ENCODE results near the gene EMC10.
"Not testable (repeated sequence)": the region's sequence is repeated elsewhere in the genome, so short reads cannot be mapped to it uniquely, and the experiment has no call there.

Gene EMC10

DNA sequence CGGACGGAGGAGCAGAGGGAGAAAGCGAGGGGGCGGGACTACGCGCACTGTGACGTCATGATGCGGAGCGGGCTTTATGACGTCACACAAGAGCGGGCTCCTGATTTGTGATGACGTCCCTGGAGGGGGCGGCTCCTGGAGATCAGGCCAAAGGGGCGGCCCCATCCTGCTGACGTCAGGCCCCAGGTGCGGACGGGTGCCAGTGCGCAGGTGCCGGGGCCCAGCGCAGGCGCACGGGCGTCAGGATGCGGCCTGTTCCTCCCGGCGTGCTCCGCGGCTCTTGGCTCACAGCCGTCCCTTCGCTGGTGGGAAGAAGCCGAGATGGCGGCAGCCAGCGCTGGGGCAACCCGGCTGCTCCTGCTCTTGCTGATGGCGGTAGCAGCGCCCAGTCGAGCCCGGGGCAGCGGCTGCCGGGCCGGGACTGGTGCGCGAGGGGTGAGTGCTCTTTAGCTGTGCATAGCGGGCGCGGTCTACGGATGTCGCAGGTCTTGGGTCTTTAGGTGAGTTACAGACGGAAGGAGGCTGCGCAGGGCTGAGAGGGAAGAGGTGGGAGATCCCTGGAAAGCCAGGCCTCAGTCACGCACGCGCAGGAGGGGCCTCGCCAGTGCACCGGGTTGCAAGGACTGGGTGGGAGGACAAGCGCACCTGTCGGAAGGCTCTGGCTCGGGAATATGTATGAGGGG is at the start of gene EMC10, which contains the start of gene GARIN5A:
TSS of gene EMC10 (plus strand) at position 284 of the 683 bp plus-strand sequence. CDS start at position 322, 38 bp downstream.
TSS of gene GARIN5A (minus strand) at position 625 of the 683 bp plus-strand sequence. CDS start at position 165, 460 bp downstream.
- DNase-seq, result peak; percentile 78

DNA sequence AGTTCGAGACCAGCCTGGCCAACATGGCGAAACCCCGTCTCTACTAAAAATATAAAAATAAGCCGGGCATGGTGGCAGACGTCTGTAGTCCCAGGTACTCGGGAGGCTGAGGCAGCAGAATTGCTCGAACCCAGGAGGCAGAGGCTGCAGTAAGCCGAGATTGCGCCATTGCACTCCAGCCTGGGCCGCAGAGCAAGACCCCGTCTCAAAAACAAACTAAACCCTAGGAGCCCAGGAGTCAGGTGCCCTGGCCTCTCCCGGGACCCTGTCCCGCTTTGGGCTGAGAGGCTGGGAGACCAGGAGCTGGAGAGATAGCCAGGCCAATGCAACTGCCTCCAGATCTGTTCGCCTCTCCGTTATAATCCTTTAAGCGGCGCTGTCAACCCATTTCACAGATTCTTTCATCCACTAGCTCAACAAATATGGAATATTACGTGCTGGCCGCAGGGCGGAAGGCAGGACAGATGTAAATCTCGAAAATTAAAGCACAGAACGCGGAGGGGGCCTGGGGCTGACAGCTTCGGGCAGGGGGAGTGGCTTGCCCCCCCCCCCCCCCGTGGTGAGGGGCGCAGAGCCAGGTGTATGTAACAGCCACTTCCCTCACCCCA is 48.9 kb upstream of the EMC10 start:
- DNase-seq, result no peak

DNA sequence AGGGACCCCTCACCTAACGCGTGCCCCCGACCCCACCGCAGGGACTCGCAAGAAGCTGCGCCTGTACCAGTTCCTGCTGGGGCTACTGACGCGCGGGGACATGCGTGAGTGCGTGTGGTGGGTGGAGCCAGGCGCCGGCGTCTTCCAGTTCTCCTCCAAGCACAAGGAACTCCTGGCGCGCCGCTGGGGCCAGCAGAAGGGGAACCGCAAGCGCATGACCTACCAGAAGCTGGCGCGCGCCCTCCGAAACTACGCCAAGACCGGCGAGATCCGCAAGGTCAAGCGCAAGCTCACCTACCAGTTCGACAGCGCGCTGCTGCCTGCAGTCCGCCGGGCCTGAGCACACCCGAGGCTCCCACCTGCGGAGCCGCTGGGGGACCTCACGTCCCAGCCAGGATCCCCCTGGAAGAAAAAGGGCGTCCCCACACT is 48.3 kb upstream of the EMC10 start:
- DNase-seq, result no peak

DNA sequence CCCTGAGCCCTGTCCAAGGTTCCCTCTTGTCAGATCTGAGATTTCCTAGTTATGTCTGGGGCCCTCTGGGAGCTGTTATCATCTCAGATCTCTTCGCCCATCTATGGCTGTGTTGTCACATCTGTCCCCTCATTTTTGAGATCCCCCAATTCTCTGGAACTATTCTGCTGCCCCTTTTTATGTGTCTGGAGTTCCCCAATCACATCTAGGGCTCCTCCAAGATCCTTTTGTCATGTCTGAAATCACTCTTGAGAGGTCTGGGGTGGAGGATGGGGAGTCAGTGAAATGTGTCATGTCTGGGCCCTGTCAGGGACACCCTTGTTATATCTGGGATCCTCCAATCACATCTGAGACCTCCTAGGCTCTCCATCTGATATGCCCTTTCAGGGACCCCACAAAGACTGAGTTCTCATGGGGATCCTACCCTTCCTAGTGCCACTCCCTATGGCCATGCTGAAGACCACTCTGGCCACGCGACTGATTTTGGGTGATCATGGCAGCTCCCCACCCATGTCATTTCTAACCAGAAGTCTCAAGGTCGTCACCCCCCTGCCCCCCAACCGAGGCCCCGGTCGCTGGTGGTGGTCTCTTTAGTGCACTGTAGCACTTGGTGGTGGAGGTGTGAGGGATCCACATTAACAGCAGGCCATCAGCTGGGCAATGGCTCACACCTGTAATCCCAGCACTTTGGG is 47.4 kb upstream of the EMC10 start:
- DNase-seq, result no peak

DNA sequence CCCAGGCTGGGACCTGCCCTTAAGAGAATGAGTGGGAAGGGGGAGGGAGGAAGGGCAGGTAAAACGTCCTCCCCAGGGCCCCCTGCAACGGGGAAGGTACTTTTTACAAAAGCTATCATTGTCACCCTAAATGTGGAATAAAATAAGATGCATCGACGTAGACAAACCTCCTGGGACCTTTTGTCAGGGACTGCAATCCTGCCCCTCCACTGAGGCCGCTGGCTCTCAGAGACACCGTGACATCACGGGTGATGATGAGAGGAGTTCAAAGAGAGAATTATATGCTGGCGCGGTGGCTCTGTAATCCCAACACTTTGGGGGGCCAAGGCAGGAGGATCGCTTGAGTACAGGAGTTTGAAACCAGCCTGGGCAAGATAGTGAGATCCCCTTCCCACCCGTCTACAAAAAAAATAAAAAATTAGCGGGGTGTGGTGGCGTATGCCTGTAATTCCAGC is 45.4 kb upstream of the EMC10 start:
- no peak for DNase-seq

DNA sequence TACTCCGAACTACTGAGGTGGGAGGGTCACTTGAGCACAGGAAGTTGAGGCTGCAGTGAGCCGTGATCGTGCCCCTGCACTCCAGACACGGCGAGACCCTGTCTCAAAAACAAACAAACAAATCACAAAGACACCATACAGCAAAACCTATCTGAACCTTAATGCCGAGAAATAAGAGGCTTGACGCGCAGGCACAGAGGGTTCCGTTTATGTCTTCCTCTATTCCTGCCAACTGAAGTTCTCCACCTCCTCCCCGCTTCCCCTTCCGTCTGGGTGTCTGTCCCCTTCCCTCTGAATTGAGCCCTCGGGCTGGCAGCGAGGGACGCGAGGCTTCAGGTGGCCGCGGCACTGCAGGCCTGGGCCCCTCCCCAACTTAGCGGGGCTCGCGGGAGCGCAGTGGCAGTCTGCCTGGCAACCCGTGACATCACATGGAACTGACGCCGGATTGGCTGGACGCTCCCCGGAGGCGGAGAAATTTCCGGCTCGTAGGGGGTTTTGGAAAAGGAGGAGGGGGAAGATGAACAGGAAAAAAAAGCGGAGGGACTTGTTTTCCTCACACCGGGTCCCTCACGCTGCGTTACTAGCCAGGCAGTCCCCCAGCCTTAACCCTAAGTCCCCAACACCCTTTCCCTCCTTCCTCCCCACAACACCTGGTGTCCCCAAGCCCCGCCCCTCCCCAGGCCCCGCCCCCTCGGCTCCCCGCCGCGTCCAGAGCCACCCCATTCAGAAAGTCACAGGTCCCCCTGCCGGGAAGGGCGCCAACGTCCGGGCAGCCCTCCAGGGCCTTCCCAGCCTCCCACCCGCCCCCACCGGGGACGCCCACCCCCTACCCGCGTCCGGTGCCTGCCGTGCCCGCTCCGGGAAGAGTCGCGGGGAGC is 44.7 kb upstream of the EMC10 start:
- DNase-seq, result no peak

DNA sequence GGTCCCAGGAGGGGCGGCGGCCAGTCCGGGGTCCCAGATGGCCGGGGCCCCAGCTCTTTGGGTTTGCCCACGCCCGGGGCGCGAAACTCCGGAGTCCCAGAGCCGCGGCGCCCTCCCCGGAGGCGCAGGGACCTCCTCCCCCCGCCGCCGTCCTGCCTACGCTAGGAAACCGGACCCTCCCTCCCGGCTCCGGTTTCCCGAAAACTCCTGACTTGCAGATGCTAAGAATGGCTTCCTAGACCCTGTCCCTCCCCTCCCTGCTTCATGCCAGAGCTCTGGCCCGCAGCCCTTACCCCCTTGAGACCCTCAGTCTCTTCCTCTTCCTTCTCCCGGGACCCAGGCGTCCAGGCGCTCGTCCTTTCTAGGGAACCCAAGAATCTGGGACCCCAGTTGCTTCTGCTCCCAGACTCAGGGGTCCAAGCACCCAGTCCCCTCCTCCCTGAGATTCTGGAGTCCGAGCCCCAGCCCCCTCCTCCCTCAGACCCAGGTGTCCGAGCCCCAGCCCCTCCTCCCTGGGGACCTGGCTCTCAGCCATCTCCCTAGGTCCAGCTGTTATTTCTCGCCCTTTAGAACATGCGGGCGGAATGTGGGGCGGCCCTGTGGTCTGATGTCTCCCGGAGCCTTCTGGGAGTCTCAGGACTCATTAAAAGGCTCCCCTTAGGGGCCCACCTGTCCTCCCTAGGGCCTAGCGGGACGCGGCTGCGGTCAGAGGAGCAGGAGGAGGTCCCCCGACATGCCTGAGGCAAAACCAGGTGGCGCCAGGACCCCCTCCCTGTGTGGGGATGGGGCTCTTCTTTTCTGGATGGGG is 43.9 kb upstream of the EMC10 start, which contains the start of gene MYBPC2:
TSS of gene MYBPC2 (plus strand) at position 672 of the 808 bp plus-strand sequence. CDS start at position 734, 62 bp downstream.
- no peak for DNase-seq

DNA sequence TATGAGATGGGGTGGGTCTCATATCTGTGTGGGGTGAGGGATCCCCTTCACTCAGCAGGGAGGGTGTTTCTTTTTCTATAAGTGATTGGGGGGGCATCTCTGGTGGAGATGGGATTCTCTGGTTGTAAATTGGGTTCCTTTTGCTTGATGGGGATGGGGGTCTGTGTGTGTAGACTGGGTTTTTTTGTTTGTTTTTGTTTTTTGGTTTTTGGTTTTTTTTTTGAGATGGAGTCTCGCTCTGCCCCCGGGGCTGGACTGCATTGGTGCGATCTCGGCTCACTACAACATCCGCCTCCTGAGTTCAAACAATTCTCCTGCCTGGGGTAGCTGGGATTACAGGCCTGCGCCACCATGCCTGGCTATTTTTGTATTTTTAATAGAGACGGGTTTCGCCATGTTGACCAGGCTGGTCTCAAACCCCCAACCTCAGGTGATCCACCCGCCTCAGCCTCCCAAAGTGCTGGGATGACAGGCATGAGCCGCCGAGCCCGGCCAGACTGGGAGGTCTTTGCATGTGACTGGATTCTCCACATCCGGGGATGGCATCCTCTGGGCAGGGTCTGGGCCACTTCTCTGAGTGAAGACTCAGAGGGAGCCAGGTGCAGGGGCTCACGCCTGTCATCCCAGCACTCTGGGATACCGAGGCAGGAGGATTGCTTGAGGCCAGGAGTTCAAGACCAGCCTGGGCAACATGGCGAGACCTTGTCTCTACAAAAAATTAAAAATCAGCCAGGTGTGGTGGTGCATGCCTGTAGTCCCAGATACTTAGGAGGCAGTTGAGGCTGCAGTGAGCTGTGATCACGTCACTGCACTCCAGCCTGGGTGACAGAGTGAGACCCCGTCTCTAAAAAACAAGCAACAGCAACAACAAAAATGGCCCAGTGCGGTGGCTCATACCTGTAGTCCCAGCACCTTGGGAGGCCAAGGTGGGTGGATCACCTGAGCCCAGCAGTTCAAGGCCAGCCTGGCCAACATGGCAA is 42.8 kb upstream of the EMC10 start:
- no peak for DNase-seq

DNA sequence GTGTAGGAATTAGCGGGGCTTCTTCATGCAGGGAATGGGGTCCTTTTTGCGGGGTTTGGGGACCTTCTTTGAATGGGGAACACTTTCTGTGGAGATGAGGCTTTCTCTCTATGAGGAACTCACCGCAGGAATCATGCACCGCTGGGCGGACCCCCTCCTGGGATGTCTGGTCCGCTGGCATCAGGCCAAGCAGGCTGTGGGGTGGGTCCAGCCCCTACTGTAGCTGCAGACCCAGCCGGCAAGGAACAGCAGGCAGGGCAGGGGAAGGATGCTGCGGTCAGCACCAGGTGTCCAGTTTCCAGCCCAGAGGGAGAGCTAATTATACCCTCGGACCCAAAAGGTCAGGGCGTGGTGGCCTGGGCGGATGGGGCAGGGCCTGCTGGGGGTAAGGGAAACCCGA is 41.8 kb upstream of the EMC10 start:
- no peak for DNase-seq

DNA sequence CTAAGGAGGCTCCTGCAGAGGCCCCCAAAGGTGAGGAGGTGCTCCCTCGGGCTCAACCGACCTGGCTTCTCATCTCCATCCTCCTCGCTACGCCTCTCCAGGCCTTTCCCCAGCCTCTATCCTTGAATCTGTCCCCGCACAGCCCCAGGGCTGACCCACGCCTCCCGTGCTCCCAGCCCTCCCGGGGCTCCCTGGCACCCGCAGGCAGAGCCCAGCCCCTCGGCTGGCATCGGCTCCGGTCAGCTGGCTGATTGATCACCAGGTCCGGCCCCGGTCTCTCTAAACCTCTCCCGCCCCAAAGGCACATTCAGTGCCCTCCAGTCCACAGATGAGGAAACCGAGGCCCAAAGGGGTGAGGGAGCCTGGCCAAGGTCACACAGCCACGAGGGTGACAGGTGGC is 41.1 kb upstream of the EMC10 start:
- DNase-seq, result no peak

DNA sequence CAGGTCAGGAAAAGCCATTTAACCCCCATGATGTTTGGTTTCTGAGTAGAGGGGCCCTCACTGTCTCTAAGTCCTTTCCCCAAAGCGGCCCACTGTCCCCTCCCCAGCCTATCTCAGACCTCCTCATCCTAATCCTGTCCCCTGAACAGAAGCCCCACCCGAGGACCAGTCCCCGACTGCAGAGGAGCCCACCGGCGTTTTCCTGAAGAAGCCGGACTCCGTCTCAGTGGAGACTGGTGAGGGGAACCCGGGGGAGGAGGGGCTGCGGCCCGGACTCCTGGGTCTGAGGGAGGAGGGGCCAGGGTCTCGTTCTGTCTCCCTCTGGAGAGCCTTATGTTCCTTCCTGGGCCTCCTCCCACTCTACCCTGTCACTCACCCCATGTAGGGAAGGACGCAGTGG is 40.7 kb upstream of the EMC10 start:
- DNase-seq, result no peak

DNA sequence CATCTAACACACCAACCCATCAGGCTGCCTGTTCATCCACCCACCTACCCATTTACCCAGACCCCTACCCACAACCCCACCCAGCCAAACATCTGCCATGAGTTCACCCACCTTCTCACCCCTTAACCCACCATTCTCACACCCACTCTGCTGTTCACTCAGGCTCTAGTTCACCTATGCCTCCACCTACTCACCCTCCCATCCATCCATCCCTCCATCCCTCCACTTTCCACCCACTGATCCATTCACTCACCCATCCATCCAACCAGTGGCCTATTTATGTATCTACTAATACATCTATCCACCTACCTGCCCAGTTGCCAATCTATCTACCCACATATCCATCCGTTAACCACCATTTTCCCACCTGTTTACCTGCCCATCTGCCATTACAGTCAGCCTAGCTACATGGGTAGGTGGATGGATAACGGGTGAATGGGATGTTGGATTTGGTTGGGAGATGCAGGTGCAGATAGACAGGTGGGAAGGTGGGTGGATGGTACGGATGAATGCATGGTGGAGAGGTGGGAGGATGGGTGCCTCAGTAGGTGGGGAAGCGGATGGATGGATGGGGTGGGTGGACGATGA is 38.4 kb upstream of the EMC10 start:
- DNase-seq, result no peak

DNA sequence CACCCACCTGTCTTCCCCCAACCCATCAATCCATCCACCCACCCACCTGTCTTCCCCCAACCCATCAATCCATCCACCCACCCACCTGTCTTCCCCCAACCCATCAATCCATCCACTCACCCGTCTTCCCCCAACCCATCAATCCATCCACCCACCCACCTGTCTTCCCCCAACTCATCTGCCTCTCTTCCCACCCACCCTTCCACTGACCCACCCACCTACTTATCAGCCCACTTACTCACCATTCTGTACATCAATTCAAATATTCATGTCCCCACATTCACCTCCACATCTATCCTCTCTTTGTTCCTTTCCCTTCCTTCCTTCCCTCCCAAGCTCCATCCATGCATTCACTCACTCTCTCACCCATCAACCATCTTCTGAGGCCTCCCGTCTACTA is 37.2 kb upstream of the EMC10 start:
- DNase-seq, result not testable (repeated sequence)

DNA sequence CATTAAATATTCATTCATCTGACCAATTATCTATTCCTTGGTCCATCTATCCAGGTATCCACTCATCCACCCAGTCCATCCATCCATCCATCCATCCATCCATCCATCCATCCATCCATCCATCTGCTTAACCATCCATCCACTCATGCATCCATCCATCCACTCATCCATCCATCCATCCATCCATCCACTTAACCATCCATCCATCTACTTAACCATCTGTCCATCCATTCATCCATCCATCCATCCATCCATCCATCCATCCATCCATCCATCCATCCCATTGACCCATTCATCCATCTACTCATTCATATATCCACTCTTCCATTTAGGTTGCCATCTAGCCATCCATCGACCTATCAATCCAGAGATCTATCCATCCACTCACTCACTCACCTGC is 32.2 kb upstream of the EMC10 start:
- no peak for DNase-seq

DNA sequence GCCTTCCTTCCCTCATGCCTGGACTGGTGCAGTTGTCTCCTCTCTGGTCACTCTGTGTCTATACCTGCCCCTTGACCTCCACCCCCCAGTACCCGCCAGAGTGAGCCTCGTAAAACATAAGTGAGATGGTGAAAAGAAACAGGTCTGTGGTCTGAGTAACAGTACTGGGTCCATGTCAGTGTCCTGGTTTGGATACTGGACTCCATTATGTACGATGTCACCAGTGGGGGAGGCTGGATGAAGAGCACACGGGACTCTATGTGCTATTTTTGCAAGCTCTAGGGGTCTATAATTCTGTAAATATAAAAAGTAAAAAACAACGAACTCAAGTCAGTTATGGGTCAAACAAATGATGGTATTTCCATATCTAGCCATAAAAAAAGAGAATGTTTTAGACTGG is 29.3 kb upstream of the EMC10 start:
- DNase-seq, result no peak

DNA sequence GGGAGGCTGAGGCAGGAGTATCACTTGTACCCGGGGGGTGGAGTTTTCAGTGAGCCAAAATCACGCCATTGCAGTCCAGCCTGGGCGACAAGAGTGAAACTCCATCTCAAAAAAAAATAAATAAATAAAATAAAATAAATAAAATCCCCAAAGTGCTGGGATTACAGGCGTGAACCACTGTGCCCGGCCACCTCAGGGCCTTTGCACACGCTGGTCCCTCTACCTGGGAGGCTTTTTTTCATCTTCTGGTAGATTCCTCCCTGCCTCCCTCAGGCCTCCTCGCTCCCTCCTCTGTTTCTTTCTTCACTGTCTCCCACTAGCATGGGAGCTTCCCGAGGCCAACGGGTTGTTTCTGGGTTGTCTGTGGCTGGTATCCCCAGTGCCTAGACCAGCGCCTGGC is 28.6 kb upstream of the EMC10 start:
- no peak for DNase-seq

DNA sequence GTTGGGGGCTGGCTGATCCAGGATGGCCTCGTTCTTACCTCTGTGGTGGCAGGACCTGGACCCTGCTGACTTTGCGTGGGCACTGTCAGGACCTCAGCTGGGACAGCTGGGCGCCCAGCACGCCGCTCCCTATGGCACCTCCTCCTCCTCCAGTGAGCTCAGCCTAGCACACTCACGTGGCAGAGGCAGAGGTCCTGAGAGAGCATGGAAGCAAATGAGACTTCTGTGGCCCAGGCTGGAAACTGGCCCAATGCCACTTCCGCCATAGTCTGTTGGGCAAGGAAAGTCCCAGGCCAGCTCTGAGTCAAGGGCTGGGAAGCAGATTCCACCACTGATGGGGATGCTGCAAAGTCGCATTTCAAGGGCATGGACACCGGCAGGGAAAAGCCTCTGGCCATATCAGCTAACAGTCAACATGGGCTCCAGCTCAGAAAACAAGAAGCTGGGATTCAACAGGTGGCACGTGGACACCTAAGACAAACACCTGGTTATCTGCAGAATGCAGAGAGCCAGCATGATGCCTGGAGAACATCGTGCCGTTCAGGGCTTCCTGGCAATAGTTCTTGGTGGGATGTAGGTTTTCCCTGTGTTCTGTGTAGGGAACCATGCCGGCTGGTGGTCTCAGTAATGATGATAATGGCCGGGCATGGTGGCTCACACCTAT is 26.9 kb upstream of the EMC10 start:
- no peak for DNase-seq

DNA sequence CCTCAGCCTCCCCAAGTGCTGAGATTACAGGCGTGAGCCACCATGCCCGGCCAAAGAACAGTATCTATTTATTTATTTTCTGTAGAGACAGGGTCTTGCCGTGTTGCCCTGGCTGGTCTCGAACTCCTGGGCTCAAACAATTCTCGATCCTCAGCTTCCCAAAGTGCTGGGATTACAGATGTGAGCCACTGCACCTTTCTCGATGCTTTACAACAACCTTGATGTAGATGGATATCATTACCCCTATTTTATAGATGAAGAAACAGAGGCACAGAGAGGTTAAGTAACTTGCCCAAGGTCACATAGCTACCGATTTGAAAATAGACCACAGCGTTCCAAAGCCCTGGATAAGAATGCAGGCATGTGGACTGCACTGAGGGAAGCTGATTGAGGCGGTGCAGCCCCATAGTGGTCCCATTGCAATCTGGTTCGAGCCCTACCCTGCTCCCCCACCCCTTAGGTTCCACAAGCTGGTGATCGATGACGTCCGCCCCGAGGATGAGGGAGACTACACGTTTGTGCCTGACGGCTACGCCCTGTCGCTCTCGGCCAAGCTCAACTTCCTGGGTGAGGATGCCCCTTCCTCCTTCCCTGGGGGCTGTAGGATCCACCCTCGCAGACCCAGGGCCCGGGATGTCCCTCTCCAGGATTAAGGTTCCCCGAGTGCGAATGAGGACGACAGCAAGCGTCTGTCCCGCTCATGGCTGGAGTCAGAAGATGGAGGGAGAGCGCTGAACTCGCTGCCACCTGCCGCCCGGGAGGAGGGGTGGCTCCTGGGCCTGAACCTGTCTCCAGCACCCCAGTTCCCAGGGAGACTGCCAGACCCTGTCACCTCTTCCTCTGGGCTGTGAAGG is 25.7 kb upstream of the EMC10 start:
- no peak for DNase-seq

DNA sequence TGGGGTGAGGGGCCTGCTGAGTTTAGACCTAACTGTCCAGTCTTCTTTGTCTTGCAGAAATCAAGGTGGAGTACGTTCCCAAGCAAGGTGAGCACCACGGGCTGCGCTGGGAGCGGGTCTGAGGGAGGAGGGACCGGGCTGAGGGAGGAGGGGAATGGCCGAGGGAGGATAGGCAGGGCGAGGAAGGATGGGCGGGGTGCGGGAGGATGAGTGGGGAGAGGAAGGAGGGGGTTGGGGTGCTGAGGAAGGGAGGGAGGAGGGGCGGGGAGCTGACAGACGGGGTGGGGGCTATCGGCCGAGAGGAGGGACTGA is 25.1 kb upstream of the EMC10 start:
- no peak for DNase-seq

Data from DMS 273 treated with DMSO at 0.1 percent for 48 hours (cell line).